NCI-H146 (cell line): ENCODE data around the gene GPBAR1.
"Not testable (repeated sequence)": the region's sequence is repeated elsewhere in the genome, so short reads cannot be mapped to it uniquely, and the experiment has no call there.

Experiments
- DNase-seq: peaks from one replicate; lab custom pipeline; 2025; lab: John Stamatoyannopoulos, UW

The GPBAR1 gene

GRCh38 chr2:218269900-218270720 lies 9.3 kb downstream of the GPBAR1 start, which contains the start of the genes AAMP and PNKD:
TSS of gene AAMP (minus strand) at chr2:218270137. CDS start at chr2:218270086, 51 bp downstream.
TSS of gene PNKD (plus strand) at chr2:218270519. CDS start at chr2:218270536, 17 bp downstream.
- peak; percentile 97 for DNase-seq

- peak; percentile 33 for DNase-seq
Measured at GRCh38 chr2:218270721-218271486, 10.1 kb downstream of the GPBAR1 start.

- no peak for DNase-seq
Measured at GRCh38 chr2:218271487-218271797, 10.6 kb downstream of the GPBAR1 start.

DNA sequence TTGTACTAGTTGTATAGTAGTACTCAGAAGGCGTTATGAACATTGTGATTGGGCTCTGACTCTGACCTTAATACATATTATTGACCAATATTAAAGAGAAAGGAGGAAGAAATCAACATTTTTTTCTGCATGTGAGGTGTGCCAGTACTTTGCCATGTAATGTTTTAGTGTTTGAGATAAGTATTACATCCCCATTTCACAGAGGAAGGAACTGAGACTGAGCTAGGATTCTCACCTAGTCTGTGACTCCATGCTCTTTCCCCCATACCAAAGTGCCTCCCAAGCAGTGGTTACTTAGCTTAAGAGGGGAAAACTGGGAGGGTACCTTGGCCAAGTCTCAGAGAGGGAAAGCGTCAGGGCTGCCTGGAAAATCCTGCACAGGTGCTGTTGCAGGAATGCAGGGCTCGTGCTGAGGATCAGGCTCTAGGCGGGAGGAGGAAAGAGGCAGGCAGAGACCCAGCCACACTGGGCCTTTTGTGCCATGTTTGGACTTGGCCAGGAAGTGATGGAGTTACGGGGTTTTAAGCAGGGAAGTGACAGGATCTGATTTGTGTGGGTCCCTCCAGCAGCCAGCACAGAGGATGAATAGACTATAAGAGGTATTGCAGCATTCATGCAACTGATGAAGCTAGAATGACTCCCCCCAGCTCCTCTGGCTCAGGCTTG lies 11.2 kb downstream of the GPBAR1 start:
- no peak for DNase-seq

DNA sequence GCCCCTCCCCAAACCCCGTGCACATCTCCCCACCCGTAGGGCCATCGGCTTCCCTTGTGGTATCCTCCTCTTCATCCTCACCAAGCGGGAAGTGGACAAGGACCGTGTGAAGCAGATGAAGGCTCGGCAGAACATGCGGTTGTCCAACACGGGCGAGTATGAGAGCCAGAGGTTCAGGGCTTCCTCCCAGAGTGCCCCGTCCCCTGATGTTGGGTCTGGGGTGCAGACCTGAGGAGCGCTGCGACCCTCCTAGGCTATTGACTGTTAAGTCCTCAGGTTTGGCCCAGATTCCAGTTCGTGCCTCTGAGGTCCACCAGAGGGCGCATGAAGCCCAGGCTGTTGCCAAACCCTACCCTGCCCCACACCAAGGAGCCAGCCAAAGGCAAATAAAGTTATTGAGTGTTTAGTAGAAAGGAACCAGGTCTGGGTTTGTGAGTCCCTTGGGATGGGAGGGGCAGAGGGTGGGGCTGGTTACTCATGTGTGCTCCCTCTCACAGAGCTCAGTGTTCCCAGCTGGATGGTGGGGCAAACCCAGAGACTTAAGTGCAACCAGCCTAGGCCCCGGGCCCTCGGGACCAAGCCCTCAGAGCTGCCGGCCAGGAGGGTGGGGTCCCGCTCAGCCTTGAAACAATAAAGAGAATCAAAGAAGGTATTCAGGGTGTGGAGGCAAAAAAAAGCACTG lies 11.9 kb downstream of the GPBAR1 start:
- DNase-seq, result peak; percentile 45

DNA sequence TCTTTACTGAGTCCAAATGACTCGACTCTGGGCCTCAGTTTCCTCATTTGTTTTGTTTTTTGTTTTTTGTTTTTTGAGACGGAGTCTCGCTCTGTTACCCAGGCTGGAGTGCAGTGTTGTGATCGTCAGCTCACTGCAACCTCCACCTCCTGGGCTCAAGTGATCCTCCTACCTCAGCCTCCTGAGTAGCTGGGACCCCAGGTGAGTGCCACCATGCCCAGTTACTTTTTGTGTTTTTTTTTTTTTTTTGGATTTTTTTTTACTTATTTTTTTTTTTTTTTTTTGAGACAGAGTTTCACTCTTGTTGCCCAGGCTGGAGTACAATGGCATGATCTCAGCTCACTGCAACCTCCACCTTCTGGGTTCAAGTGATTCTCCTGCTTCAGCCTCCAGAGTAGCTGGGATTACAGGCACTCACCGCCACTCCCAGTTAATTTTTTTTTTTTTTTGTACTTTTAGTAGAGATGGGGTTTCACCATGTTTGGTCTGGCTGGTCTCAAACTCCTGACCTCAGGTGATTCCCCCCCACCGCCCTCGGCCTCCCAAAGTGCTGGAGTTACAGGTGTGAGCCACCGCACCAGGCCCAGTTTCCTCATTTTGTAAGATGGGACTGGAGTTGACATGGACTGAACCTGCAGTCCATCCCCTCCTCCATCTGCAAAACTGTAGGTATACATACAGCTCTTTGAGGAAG lies 12.5 kb downstream of the GPBAR1 start:
- not testable (repeated sequence) for DNase-seq

GRCh38 chr2:218273908-218274249 lies 13.1 kb downstream of the GPBAR1 start:
- no peak for DNase-seq

GRCh38 chr2:218274586-218274985 lies 13.8 kb downstream of the GPBAR1 start:
- DNase-seq, result no peak

GRCh38 chr2:218275371-218276072 lies 14.7 kb downstream of the GPBAR1 start:
- DNase-seq, result no peak

GRCh38 chr2:218276986-218277755 lies 16.4 kb downstream of the GPBAR1 start:
- no peak for DNase-seq

DNA sequence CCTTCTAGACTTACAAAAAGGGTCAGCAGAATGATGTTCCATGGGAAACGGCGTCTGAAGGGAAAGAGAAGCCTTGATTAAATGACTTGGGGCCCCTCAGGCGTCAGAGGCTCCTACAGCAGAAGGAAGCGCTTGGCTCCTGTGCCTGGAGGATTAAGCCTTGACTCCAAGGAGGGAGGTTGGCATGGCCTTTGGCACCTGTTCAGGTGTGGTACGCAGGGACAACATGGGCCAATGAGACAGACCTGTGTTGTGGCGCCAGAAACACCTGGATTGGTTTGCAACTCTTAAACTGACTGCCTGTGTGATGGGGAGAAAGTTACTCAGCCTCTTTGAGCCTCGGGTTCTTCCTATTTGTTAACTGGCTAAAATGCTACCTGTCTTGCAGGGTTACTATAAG lies 17.1 kb downstream of the GPBAR1 start:
- DNase-seq, result no peak

DNA sequence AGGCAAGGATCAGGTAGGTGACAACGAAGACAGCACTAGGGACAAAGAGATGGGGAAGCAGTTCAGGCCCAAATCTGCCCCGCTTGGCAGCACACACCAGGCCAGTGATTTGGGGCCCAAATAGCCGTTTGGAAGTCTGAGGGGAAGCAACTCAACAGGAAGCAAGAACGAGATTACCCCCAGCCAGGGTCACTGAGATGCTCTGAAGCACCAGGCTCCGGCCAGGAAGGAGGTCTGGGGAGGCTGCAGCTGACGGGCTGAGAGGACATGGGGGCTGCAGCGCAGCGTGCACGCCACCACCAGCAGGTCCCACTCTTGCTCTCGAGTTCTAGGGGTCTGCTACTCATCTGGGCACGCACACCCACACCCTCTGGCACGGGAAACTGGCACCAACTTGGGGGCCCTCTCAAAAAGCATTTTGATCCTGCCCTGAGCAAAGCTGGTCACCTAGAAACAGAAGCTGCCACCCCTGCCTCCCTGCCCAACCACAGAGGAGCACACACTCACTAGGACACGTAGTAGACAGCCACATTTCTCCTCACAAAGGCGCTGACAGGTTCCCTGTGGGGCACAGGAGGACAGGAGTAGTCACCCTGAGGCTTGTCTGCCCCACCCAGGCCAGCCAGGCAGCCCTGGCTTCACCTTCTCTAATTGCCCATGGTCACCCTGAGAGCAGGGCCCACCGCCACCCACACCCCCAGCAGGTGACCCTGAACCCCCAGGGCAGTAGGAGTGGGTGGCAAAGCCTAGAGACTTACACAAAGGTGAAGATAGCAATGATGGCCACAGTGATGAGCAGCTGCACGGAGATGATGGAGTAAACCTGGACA lies 17.9 kb downstream of the GPBAR1 start:
- DNase-seq, result no peak

DNA sequence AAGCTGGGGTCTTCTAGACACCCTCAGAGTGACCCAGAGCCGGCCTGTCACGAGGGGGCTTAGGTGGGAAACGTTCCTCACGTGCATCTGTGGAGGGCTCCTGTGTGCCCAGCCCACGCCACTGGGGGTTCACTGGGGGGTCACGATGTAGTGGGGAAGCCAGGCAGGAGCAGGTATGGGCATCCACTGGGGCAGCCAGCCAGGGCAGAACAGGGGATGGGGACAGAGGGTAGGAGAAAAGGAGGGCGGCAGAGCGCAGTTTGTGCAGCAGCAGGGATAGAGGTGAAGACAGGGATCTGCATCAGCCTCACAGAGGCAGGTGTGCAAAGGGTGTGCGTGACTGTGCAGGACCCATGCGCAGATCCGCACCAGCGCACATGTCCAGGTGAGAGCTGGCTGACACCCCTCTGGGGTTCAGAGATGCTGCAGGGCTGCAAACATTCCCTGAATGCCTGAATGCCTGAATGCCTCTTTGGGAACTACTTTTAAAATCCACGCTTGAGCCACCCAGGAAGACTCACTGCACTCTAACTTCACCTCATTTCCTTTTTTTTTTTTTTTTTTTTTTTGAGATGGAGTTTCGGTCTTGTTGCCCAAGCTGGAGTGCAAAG lies 19.6 kb downstream of the GPBAR1 start:
- DNase-seq, result no peak

- no peak for DNase-seq
Measured at GRCh38 chr2:218281449-218281848, 20.6 kb downstream of the GPBAR1 start.

DNA sequence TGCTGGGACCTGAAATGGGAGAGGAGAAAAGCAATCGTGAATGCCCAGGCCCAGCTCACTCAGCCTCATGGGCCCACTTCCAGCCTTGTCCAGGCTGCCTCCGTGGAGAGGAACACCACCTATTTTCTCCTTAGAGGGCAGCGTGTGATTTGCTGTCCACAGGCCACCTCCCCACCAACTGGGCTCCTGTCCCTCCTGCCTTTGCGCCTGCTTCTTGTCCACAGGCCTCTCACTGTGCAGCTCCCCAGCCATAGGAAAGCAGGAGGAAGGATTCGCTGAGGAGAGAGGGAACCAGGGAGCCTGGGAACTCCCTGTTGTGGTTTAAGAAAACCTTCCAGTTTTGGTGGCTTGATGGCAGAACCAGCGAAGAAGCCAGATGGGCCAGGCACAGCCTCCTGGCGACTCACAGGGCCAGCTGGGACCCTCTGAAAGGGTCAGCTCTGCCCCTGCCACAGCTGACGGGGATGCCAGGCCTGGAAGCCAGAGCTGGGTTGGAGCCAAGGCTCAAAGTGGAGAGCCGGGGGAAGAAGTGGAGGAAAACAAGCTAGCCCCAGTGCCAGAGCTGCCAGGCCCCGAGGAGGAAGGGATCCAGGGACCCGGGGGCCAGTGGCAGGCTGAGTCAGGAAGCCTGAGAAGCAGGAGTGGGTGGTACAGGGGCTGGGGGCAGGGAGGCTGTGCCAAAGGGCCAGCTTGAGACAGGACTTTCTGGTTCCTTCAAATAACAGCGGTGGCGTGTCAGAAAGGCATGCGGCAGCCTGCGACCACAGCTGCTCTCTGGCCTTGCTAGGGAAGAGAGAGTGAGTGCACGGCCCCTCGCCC lies 21.6 kb downstream of the GPBAR1 start:
- no peak for DNase-seq

GRCh38 chr2:218284106-218284811 lies 23.4 kb downstream of the GPBAR1 start:
- DNase-seq, result no peak

DNA sequence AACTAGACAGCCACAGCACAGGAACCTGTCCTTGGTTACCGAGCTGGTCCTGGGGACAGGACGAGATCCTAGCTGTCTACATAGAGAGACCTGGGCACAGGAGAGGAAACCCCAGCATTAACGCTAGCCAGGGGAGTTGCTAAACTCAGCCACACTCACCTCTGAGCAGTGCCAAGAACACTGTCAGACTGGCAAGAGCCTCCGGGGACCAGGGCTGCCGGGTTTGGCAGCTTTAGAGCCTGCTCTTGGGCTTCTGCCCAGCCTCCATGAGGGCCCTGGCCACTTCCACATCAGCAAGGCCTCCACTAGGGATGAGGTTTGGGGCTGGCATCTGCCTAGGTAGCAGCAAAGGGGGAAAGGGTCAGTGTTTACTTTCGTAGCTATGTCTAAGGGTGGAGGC lies 24.8 kb downstream of the GPBAR1 start:
- DNase-seq, result no peak
